IMR-90 (cell line): ENCODE data around the gene ACSS1. TPM values are rescaled to one million over a fixed set of nuclear protein-coding genes. Genes with fewer than 3 reads are reported as not detected.

Experiments used
- ATAC-seq: fragments of 200-7000 bp; cut with Tn5 transposase; 2 replicates; pipeline ENCODE4 v1.9.1; 2020; ENCODE audit warnings: low read depth, mild to moderate bottlenecking, moderate library complexity
- BruUV-seq: library from RNA; stranded (reverse); fragments of 400-500 nt; replicated peaks from 2 replicates; lab custom pipeline; 2021; lab: Mats Ljungman, UMichigan
- CTCF ChIA-PET: fragments of 300-600 bp; formaldehyde crosslinking; extraction: SDS; loops from one replicate; lab custom pipeline; 2021; ENCODE audit warnings: antibody characterized with exemption; lab: Yijun Ruan, JAX
- POLR2A ChIA-PET: fragments of 300-600 bp; sonication (Branson Sonifier 250); formaldehyde crosslinking; loops from one replicate; lab custom pipeline; 2022; ENCODE audit warnings: antibody characterized with exemption; ENCODE audit not compliant: unreplicated experiment; lab: Charles Lee
- DNase-seq: peaks from one replicate; pipeline ENCODE4 v3.0.0; 2013
- H2AFZ ChIP-seq: replicated peaks from 2 replicates; pipeline ENCODE3; 2013; ENCODE audit warnings: low read length, mild to moderate bottlenecking; ENCODE audit not compliant: poor library complexity
- H2AK5ac ChIP-seq: 2 replicates; pipeline ENCODE4 v1.6.1; 2013; ENCODE audit warnings: low read depth, low read length, inconsistent platforms
- H2AK9ac ChIP-seq: replicated peaks from 2 replicates; pipeline ENCODE3; 2013; ENCODE audit warnings: mild to moderate bottlenecking, low read depth, low read length, moderate library complexity; ENCODE audit not compliant: poor library complexity
- H2BK120ac ChIP-seq: 2 replicates; pipeline ENCODE4 v1.6.1; 2013; ENCODE audit warnings: low read depth, low read length, inconsistent platforms
- H2BK15ac ChIP-seq: 3 replicates; pipeline ENCODE4 v1.6.1; 2013; ENCODE audit warnings: low read depth, low read length, inconsistent platforms
- H2BK20ac ChIP-seq: 2 replicates; pipeline ENCODE4 v1.6.1; 2013; ENCODE audit warnings: low read depth, mild to moderate bottlenecking, inconsistent platforms, low read length, moderate library complexity
- H2BK5ac ChIP-seq: 2 replicates; pipeline ENCODE4 v1.6.1; 2013; ENCODE audit warnings: mild to moderate bottlenecking, low read depth, low read length, inconsistent platforms; ENCODE audit not compliant: poor library complexity, severe bottlenecking
- H3K14ac ChIP-seq: replicated peaks from 2 replicates; pipeline ENCODE4 v1.6.1; 2013; ENCODE audit warnings: low read depth, low read length, inconsistent platforms
- H3K18ac ChIP-seq: 2 replicates; pipeline ENCODE4 v1.6.1; 2013; ENCODE audit warnings: low read depth, low read length, control low read depth
- H3K23ac ChIP-seq: 2 replicates; pipeline ENCODE4 v1.6.1; 2013; ENCODE audit warnings: low read depth, low read length, inconsistent platforms
- H3K27ac ChIP-seq: 2 replicates; pipeline ENCODE4 v1.5.1; 2013; ENCODE audit warnings: mild to moderate bottlenecking, control low read depth, low read length; ENCODE audit not compliant: insufficient read depth
- H3K27me3 ChIP-seq: 2 replicates; pipeline ENCODE4 v1.6.1; 2013; ENCODE audit warnings: low read length; ENCODE audit not compliant: control insufficient read depth, insufficient read depth
- H3K36me3 ChIP-seq: 2 replicates; pipeline ENCODE4 v1.6.1; 2013; ENCODE audit warnings: low read length, mixed read lengths; ENCODE audit not compliant: control insufficient read depth, insufficient read depth
- H3K4ac ChIP-seq: 2 replicates; pipeline ENCODE4 v1.6.1; 2013; ENCODE audit warnings: low read depth, low read length, inconsistent platforms
- H3K4me1 ChIP-seq: 2 replicates; pipeline ENCODE4 v1.6.1; 2013; ENCODE audit warnings: low read length, mixed read lengths; ENCODE audit not compliant: control insufficient read depth, insufficient read depth
- H3K4me2 ChIP-seq: 2 replicates; pipeline ENCODE4 v1.6.1; 2013; ENCODE audit warnings: low read depth, mild to moderate bottlenecking, control low read depth, low read length, moderate library complexity
- H3K4me3 ChIP-seq: 2 replicates; pipeline ENCODE4 v1.5.1; 2013; ENCODE audit warnings: low read depth, mild to moderate bottlenecking, control low read depth, low read length, moderate library complexity; ENCODE audit not compliant: insufficient read depth
- H3K56ac ChIP-seq: 2 replicates; pipeline ENCODE4 v1.6.1; 2013; ENCODE audit warnings: low read length, inconsistent platforms; ENCODE audit not compliant: insufficient read depth; ENCODE audit errors: extremely low read depth
- H3K79me1 ChIP-seq, 2 experiments: 2 replicates each; pipeline ENCODE4 v1.6.1; 2013; ENCODE audit warnings: low read length in 2 of 2, inconsistent platforms in 1 of 2, low read depth in 1 of 2
- H3K9ac ChIP-seq: 2 replicates; pipeline ENCODE4 v1.6.1; 2013; ENCODE audit warnings: low read depth, low read length, control low read depth
- H3K9me1 ChIP-seq: 2 replicates; pipeline ENCODE4 v1.6.1; 2013; ENCODE audit warnings: low read length, inconsistent platforms; ENCODE audit not compliant: insufficient read depth
- H3K9me3 ChIP-seq: 2 replicates; pipeline ENCODE4 v1.6.1; 2013; ENCODE audit warnings: low read length; ENCODE audit not compliant: control insufficient read depth, insufficient read depth
- H4K20me1 ChIP-seq: 2 replicates; pipeline ENCODE4 v1.6.1; 2013; ENCODE audit warnings: low read length, inconsistent platforms; ENCODE audit not compliant: insufficient read depth
- H4K5ac ChIP-seq: 2 replicates; pipeline ENCODE4 v1.6.1; 2013; ENCODE audit warnings: mild to moderate bottlenecking, low read depth, low read length, control low read depth
- H4K8ac ChIP-seq, 2 experiments: 2 replicates each; pipeline ENCODE4 v1.6.1; 2013; ENCODE audit warnings: low read depth in 2 of 2, low read length in 2 of 2, control low read depth in 1 of 2, inconsistent platforms in 1 of 2
- H4K91ac ChIP-seq: 2 replicates; pipeline ENCODE4 v1.6.1; 2013; ENCODE audit warnings: low read depth, low read length, inconsistent platforms; ENCODE audit not compliant: insufficient read depth
- BHLHE40 ChIP-seq: fragments of 150-350 bp; IDR thresholded peaks from 2 replicates; pipeline ENCODE4 v1.6.1; 2016; ENCODE audit warnings: mild to moderate bottlenecking, low read depth, low read length
- CEBPB ChIP-seq: IDR thresholded peaks from 2 replicates; pipeline ENCODE4 v1.6.1; 2012; ENCODE audit warnings: low read depth, low read length, improper control_type of control experiment
- FOS ChIP-seq: fragments of 150-350 bp; IDR thresholded peaks from 2 replicates; pipeline ENCODE4 v1.6.1; 2016; ENCODE audit warnings: low read depth, low read length
- MAFK ChIP-seq: IDR thresholded peaks from 2 replicates; pipeline ENCODE4 v1.6.1; 2012; ENCODE audit warnings: low read depth, low read length, improper control_type of control experiment
- MAZ ChIP-seq: IDR thresholded peaks from 2 replicates; pipeline ENCODE4 v1.6.1; 2012; ENCODE audit warnings: low read depth, mild to moderate bottlenecking, low read length, improper control_type of control experiment, moderate library complexity, borderline replicate concordance
- MXI1 ChIP-seq: IDR thresholded peaks from 2 replicates; pipeline ENCODE4 v1.6.1; 2012; ENCODE audit warnings: low read depth, mild to moderate bottlenecking, low read length, moderate library complexity, borderline replicate concordance
- NFE2L2 ChIP-seq: fragments of 150-350 bp; IDR thresholded peaks from 2 replicates; pipeline ENCODE4 v1.6.1; 2016; ENCODE audit warnings: low read depth, mild to moderate bottlenecking, low read length
- POLR2A ChIP-seq: IDR thresholded peaks from 2 replicates; pipeline ENCODE4 v1.6.1; 2012; ENCODE audit warnings: mild to moderate bottlenecking, low read depth, low read length
- RAD21 ChIP-seq: IDR thresholded peaks from 2 replicates; pipeline ENCODE4 v1.6.1; 2012; ENCODE audit warnings: low read length, improper control_type of control experiment
- RFX5 ChIP-seq: IDR thresholded peaks from 2 replicates; pipeline ENCODE4 v1.8.0; 2012; ENCODE audit warnings: low read depth, mild to moderate bottlenecking, low read length, moderate library complexity
- SMC3 ChIP-seq: fragments of 150-350 bp; IDR thresholded peaks from 2 replicates; pipeline ENCODE4 v1.6.1; 2016; ENCODE audit warnings: low read depth, mild to moderate bottlenecking, antibody characterized with exemption, low read length, moderate library complexity
- WGBS, 2 experiments: methylation state at CpG; one replicate each; pipeline versions ENCODE4 v1.1.5 to v1.1.7; 2013; ENCODE audit warnings: missing lambda C conversion rate in 2 of 2; ENCODE audit not compliant: insufficient read length in 1 of 2; ENCODE audit errors: extremely low coverage in 2 of 2; 5-methylcytosine and 5-hydroxymethylcytosine counted together
- dilution Hi-C: fragments of 300-500 bp; cut with HindIII; formaldehyde crosslinking; loops from one replicate; pipeline ENCODE4 v1.14.3; 2018; ENCODE audit warnings: low sequenced_read_pairs; ENCODE audit not compliant: unreplicated experiment
- in situ Hi-C: fragments of 300-500 bp; cut with MboI; formaldehyde crosslinking; loops from 3 replicates; pipeline ENCODE4 v1.14.3; 2019; ENCODE audit warnings: low sequenced_read_pairs, inconsistent platforms, mixed read lengths
- intact Hi-C: fragments of 100-400 bp; cut with micrococcal nuclease; formaldehyde crosslinking; loops from 2 replicates; pipeline ENCODE4 v1.10.0; 2022
- polyA plus RNA-seq, 3 experiments: library from polyadenylated mRNA; depleted of rRNA; stranded (reverse); fragments of >200 nt; gene quantifications; 2 replicates each; pipeline ENCODE4 v1.2.3, GENCODE V29; 2012; ENCODE audit warnings: low replicate concordance in 1 of 3
- total RNA-seq: library from RNA; depleted of rRNA; stranded (reverse); fragments of >200 nt; gene quantifications from 2 replicates; pipeline ENCODE4 v1.2.3, GENCODE V29; 2012
- TF ChIP-seq, protein P1 (sequence below): fragments of 150-350 bp; IDR thresholded peaks from 2 replicates; pipeline ENCODE4 v1.6.1; 2017; ENCODE audit warnings: mild to moderate bottlenecking, antibody characterized with exemption, low read length, low read depth

ACSS1 gene
- total and polyA plus RNA-seq, 2 of the 4 experiments (the other 2 are of a cell fraction), result 0.72 to 1.2 TPM

GRCh38 chr20:25059866-25060465 is 2.0 kb upstream of the ACSS1 start:
- H3K79me1 ChIP-seq, result no peaks in the 10 kb centered on the region
- H3K27me3 ChIP-seq, result peaks cover 66% of the 10 kb centered on the region
- no peak overlapping the region for H2BK15ac ChIP-seq
- no peaks in the 10 kb centered on the region; the same call in 1 of the 2 replicates for H4K20me1 ChIP-seq
- dilution Hi-C loops, result no loop called here
- no peak overlapping the region for H3K4me2 ChIP-seq
- H3K18ac ChIP-seq, result no peak overlapping the region
- H3K9me3 ChIP-seq, result no peaks in the 10 kb centered on the region
- H3K27ac ChIP-seq, result no peak overlapping the region
- no peak overlapping the region for H3K56ac ChIP-seq
- BruUV-seq, result no TSS peak
- H3K23ac ChIP-seq, result no peak overlapping the region
- H2BK120ac ChIP-seq, result no peak overlapping the region
- no peak overlapping the region for H2BK20ac ChIP-seq
- H4K5ac ChIP-seq, result no peak overlapping the region
- CTCF ChIA-PET, result interaction anchor here (1.6 kb wide), 1 partner anchor 20 kb away, joined by 3 read pairs; no protein-coding TSS in a partner anchor
- intact Hi-C loops, result no loop called here
- H3K4me3 ChIP-seq, result no peak overlapping the region
- no peak overlapping the region for H2AK9ac ChIP-seq
- H3K36me3 ChIP-seq, result no peaks in the 10 kb centered on the region
- H3K9me1 ChIP-seq, result no peaks in the 10 kb centered on the region
- DNase-seq (no peak), ATAC-seq (no peak)
- H4K91ac ChIP-seq, result no peak overlapping the region
- TF ChIP-seq RFX5 (no peak), POLR2A (no peak), MAZ (no peak), CEBPB (no peak), MAFK (no peak), RAD21 (no peak), BHLHE40 (no peak), NFE2L2 (no peak), MXI1 (no peak), SMC3 (no peak), FOS (no peak)
- TF ChIP-seq, protein P1, sequence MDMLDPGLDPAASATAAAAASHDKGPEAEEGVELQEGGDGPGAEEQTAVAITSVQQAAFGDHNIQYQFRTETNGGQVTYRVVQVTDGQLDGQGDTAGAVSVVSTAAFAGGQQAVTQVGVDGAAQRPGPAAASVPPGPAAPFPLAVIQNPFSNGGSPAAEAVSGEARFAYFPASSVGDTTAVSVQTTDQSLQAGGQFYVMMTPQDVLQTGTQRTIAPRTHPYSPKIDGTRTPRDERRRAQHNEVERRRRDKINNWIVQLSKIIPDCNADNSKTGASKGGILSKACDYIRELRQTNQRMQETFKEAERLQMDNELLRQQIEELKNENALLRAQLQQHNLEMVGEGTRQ, result no peak
- peaks cover 6% of the 10 kb centered on the region; the same call in 1 of the 2 replicates for H3K4me1 ChIP-seq
- H4K8ac ChIP-seq, result no peak overlapping the region
- H3K9ac ChIP-seq, result no peak overlapping the region
- H2AK5ac ChIP-seq, result no peak overlapping the region
- in situ Hi-C loops, result loop anchor here (5.0 to 10.0 kb wide), 2 partner anchors 63 to 195 kb away; no protein-coding TSS in a partner anchor
- POLR2A ChIA-PET, result no interaction called here
- H2AFZ ChIP-seq, result no peak overlapping the region
- H3K4ac ChIP-seq, result no peak overlapping the region
- WGBS, 2 experiments, result 60% methylated on average over 1 of the region's 8 CpGs; no CpG with 5 or more reads in 1 of the 2 experiments
- H2BK5ac ChIP-seq, result no peak overlapping the region
- H3K14ac ChIP-seq, result no peak overlapping the region
